CD4-positive, alpha-beta T cell (primary cell): ENCODE measurements around the gene CAMTA1. TPM values are rescaled to one million over a fixed set of nuclear protein-coding genes. Genes with fewer than 3 reads are reported as not detected.

Source experiments
- ATAC-seq: fragments of 200-7000 bp; cut with Tn5 transposase; one replicate; pipeline ENCODE4 v1.10.0; 2022; ENCODE audit warnings: mild to moderate bottlenecking; ENCODE audit not compliant: poor library complexity
- CTCF ChIA-PET: fragments of 350-600 bp; sonication (Branson Sonifier 250); formaldehyde crosslinking; loops from one replicate; lab custom pipeline; 2021; ENCODE audit warnings: antibody characterized with exemption, inconsistent platforms; lab: Charles Lee
- POLR2A ChIA-PET: fragments of 350-600 bp; sonication (Branson Sonifier 250); formaldehyde crosslinking; loops from one replicate; lab custom pipeline; 2021; ENCODE audit warnings: antibody characterized with exemption, inconsistent platforms; lab: Charles Lee
- DNase-seq, 14 experiments: peaks; one replicate each; pipeline ENCODE4 v3.0.0-alpha.2; 2013 to 2020; ENCODE audit warnings: mixed read lengths in 2 of 14
- H3K27ac ChIP-seq, 2 donors: one replicate each; pipeline versions ENCODE4 v1.5.1 to v1.7.0; 2013; ENCODE audit warnings: low read length in 2 of 2, low read depth in 1 of 2, mild to moderate bottlenecking in 1 of 2
- H3K27me3 ChIP-seq, 2 experiments: 1 replicate in 1 of 2; 2 replicates in 1 of 2; pipeline versions ENCODE4 v1.6.1 to v1.7.0; 2013; ENCODE audit warnings: low read length in 2 of 2, control low read depth in 1 of 2, mild to moderate bottlenecking in 1 of 2, moderate library complexity in 1 of 2; ENCODE audit not compliant: insufficient read depth in 2 of 2, control insufficient read depth in 1 of 2
- H3K36me3 ChIP-seq: one replicate; pipeline ENCODE4 v1.6.1; 2013; ENCODE audit warnings: low read length, control low read depth; ENCODE audit not compliant: insufficient read depth
- H3K4me1 ChIP-seq: one replicate; pipeline ENCODE4 v1.6.1; 2013; ENCODE audit warnings: low read length, control low read depth; ENCODE audit not compliant: insufficient read depth
- H3K4me3 ChIP-seq: one replicate; pipeline ENCODE4 v1.5.1; 2013; ENCODE audit warnings: mild to moderate bottlenecking, low read length, moderate library complexity
- H3K9me3 ChIP-seq, 2 experiments: 1 replicate in 1 of 2; 2 replicates in 1 of 2; pipeline versions ENCODE4 v1.6.1 to v1.7.0; 2013; ENCODE audit warnings: low read length in 2 of 2, mild to moderate bottlenecking in 2 of 2, control low read depth in 1 of 2, moderate library complexity in 1 of 2; ENCODE audit not compliant: control insufficient read depth in 1 of 2, insufficient read depth in 1 of 2
- H3K27ac Mint-ChIP-seq: one replicate; pipeline ENCODE4 v1.8.0; 2020; ENCODE audit warnings: mixed read lengths
- H3K27me3 Mint-ChIP-seq: one replicate; pipeline ENCODE4 v1.8.0; 2021; ENCODE audit warnings: mixed read lengths
- H3K36me3 Mint-ChIP-seq: one replicate; pipeline ENCODE4 v1.8.0; 2021; ENCODE audit warnings: low read depth, mixed read lengths
- H3K4me1 Mint-ChIP-seq: one replicate; pipeline ENCODE4 v1.8.0; 2021; ENCODE audit warnings: low read depth, mixed read lengths
- H3K4me3 Mint-ChIP-seq: one replicate; pipeline ENCODE4 v1.8.0; 2020; ENCODE audit warnings: mild to moderate bottlenecking, mixed read lengths
- H3K9me3 Mint-ChIP-seq: one replicate; pipeline ENCODE4 v1.8.0; 2020; ENCODE audit warnings: mixed read lengths
- intact Hi-C, 2 experiments: fragments of 100-400 bp; cut with DNase I in 1 of 2; cut with micrococcal nuclease in 1 of 2; formaldehyde crosslinking; loops; one replicate each; pipeline versions ENCODE4 v1.15.1 to v1.9.0; 2023 to 2025; cut with DNase I, micrococcal nuclease
- total RNA-seq, 174 experiments: library from RNA in 2 of 174; stranded (reverse) in 2 of 174; gene quantifications; one replicate each; pipeline ENCODE4 v1.2.3 and lab custom pipeline; 2021 to 2026
- TF ChIP-seq, protein P1 (sequence below): fragments of 200-600 bp; IDR thresholded peaks from one replicate; pipeline ENCODE4 v1.8.0; 2022; ENCODE audit warnings: antibody characterized with exemption, mild to moderate bottlenecking

CAMTA1 gene
- total RNA-seq, 2 experiments from 2014 or later: 38.6 to 39.3 TPM

DNA sequence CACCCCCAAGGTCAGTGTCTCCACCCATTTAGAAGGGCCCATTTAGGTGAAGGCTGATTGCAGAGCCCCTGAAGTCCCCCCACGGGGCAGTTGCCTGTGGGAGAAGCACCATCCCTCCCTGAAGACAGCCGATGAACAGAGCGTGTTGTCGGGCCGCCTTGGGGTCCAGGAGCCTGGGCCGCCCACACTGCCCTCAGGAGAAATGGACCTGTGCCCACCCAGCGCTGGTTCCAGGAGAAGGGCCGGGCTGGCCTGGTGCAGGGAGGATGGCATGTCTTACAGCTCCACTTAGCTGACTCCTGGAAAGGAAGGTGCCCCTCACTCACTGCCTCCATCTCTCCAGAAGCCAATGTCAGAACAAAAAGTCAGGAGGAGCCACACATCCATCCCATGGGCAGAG is 733.2 kb downstream of the CAMTA1 start:
- intact Hi-C loops: no loop called here
- peaks cover 14% of the 10 kb centered on the region for H3K27me3 Mint-ChIP-seq
- H3K27me3 ChIP-seq: peaks cover 0 to 3% of the 10 kb centered on the region in 2 experiments
- H3K36me3 ChIP-seq: no peaks in the 10 kb centered on the region
- no peaks in the 10 kb centered on the region for H3K9me3 Mint-ChIP-seq
- no peaks in the 10 kb centered on the region for H3K9me3 ChIP-seq
- H3K27ac Mint-ChIP-seq: no peak overlapping the region
- TF ChIP-seq, protein P1, sequence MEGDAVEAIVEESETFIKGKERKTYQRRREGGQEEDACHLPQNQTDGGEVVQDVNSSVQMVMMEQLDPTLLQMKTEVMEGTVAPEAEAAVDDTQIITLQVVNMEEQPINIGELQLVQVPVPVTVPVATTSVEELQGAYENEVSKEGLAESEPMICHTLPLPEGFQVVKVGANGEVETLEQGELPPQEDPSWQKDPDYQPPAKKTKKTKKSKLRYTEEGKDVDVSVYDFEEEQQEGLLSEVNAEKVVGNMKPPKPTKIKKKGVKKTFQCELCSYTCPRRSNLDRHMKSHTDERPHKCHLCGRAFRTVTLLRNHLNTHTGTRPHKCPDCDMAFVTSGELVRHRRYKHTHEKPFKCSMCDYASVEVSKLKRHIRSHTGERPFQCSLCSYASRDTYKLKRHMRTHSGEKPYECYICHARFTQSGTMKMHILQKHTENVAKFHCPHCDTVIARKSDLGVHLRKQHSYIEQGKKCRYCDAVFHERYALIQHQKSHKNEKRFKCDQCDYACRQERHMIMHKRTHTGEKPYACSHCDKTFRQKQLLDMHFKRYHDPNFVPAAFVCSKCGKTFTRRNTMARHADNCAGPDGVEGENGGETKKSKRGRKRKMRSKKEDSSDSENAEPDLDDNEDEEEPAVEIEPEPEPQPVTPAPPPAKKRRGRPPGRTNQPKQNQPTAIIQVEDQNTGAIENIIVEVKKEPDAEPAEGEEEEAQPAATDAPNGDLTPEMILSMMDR: no peak
- ChIA-PET POLR2A (no interaction called here), CTCF (no interaction called here)
- ATAC-seq (no peak), DNase-seq (no peak)
- H3K27ac ChIP-seq: no peak overlapping the region
- no peaks in the 10 kb centered on the region for H3K4me1 ChIP-seq
- H3K4me3 Mint-ChIP-seq: no peak overlapping the region
- no peak overlapping the region for H3K4me3 ChIP-seq
- H3K4me1 Mint-ChIP-seq: no peaks in the 10 kb centered on the region
- no peaks in the 10 kb centered on the region for H3K36me3 Mint-ChIP-seq

DNA sequence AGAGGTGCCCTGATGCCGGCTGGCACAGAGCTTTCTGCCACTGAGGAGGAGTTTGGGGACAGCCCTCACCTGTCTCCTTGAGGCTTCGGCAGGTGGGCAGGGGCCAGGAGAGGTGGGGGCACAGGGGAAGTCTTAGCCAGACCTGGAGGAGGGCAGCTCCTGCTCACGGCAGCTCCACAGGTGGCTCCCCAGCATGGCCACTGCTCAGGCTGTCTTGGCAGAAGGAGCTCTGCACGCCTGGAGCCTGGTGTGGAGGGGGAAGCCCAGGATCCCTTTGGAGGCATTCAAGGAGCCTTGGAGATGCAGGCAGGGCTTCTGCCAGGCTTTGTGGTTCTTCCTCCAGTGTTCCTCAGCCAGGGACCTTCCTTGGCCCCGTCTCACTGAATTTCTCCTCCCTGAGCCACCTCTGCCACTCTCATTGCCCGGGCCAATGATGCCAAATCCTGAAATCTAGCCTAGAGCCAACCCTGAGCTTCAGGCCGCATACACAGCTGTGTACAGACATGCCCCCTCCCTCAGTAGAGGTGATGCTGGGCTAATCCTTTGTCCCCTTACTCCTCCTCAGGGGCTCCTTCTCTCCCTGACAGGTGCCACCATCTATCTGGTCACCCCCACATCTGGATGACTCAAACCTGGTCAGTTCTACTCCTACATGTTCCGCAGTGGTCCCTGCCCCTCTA is 734.1 kb downstream of the CAMTA1 start:
- no peaks in the 10 kb centered on the region for H3K36me3 Mint-ChIP-seq

DNA sequence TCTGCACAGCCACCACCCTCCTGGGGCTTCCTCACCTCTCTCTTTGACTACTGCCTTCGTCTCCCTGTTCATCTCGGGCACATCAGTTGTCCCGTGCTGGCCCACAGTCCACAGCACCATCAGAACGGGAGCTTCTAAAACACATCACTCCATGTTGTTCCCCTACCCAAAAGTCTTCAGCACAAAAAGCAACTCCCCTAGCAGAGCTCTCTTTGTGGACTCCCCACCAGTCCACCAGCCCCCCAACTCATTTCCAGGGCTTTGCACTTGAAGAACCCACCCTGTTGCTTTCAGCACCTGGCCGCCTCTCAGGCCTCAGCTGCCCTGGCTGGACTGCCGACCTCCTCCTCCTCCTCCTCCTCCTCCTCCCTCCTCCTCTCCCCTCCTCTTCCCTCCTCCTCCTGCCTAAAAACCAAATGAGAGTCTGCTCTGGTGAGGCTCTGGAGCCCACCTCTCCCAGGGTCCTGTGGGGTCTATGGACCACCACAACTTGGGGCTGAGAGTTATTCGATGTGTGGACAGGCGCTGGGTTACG is 734.7 kb downstream of the CAMTA1 start:
- Histone ChIP-seq H3K36me3 (no peaks in the 10 kb centered on the region), H3K27ac (no peak overlapping the region), H3K9me3 (no peaks in the 10 kb centered on the region), H3K27me3 (peaks cover 0 to 2% of the 10 kb centered on the region in 2 experiments), H3K4me3 (no peak overlapping the region), H3K4me1 (no peaks in the 10 kb centered on the region)
- no peak overlapping the region for H3K27ac Mint-ChIP-seq
- no peak for DNase-seq
- no peaks in the 10 kb centered on the region for H3K4me1 Mint-ChIP-seq
- POLR2A ChIA-PET: no interaction called here
- no peaks in the 10 kb centered on the region for H3K36me3 Mint-ChIP-seq
- H3K9me3 Mint-ChIP-seq: no peaks in the 10 kb centered on the region
- CTCF ChIA-PET: no interaction called here
- intact Hi-C loops: no loop called here
- H3K27me3 Mint-ChIP-seq: peaks cover 10% of the 10 kb centered on the region
- no peak overlapping the region for H3K4me3 Mint-ChIP-seq
- no peak for ATAC-seq
- TF ChIP-seq, protein P1: no peak

More for the DNA sequence above, 734.1 kb downstream of the CAMTA1 start:
- H3K4me1 Mint-ChIP-seq: no peaks in the 10 kb centered on the region
- POLR2A ChIA-PET: no interaction called here
- H3K9me3 Mint-ChIP-seq: no peaks in the 10 kb centered on the region
- DNase-seq (no peak), ATAC-seq (no peak)
- peaks cover 0 to 2% of the 10 kb centered on the region in 2 experiments for H3K27me3 ChIP-seq
- no peak overlapping the region for H3K4me3 Mint-ChIP-seq
- no peak overlapping the region for H3K27ac ChIP-seq
- no peaks in the 10 kb centered on the region for H3K36me3 ChIP-seq
- no peak overlapping the region for H3K4me3 ChIP-seq
- TF ChIP-seq, protein P1: no peak
- peaks cover 10% of the 10 kb centered on the region for H3K27me3 Mint-ChIP-seq
- H3K27ac Mint-ChIP-seq: no peak overlapping the region
- H3K9me3 ChIP-seq: no peaks in the 10 kb centered on the region
- H3K4me1 ChIP-seq: no peaks in the 10 kb centered on the region
- intact Hi-C loops: no loop called here
- CTCF ChIA-PET: no interaction called here
